OCI-LY7 (cell line): ENCODE data around the gene POLD2. TPM values are rescaled to one million over a fixed set of nuclear protein-coding genes. Genes with fewer than 3 reads are reported as not detected.

Experiments used
- BruUV-seq: library from RNA; stranded (reverse); fragments of 400-500 nt; replicated peaks from 2 replicates; lab custom pipeline; 2021; lab: Mats Ljungman, UMichigan
- CTCF ChIA-PET: fragments of 300-600 bp; sonication (Branson Sonifier 250); formaldehyde crosslinking; loops from one replicate; lab custom pipeline; 2022; ENCODE audit warnings: antibody characterized with exemption; ENCODE audit not compliant: unreplicated experiment; lab: Charles Lee
- POLR2A ChIA-PET: fragments of 300-600 bp; sonication (Branson Sonifier 250); formaldehyde crosslinking; loops from one replicate; lab custom pipeline; 2022; ENCODE audit warnings: antibody characterized with exemption; lab: Charles Lee
- DNase-seq: peaks from one replicate; pipeline ENCODE4 v3.0.0-alpha.2; 2015; ENCODE audit warnings: low spot score
- H2AFZ ChIP-seq: fragments of 200-600 bp; sonication (generic), shearing (Covaris generic); 2 replicates; pipeline ENCODE4 v1.6.1; 2014; ENCODE audit warnings: mild to moderate bottlenecking, antibody characterized with exemption, low read length, moderate library complexity
- H3K27ac ChIP-seq: fragments of 200-600 bp; sonication (generic); 2 replicates; pipeline ENCODE4 v1.5.1; 2014; ENCODE audit warnings: mixed run types, low read depth, mild to moderate bottlenecking, moderate library complexity, low read length, inconsistent platforms; ENCODE audit not compliant: poor library complexity, severe bottlenecking
- H3K36me3 ChIP-seq: fragments of 200-600 bp; sonication (generic); 2 replicates; pipeline ENCODE4 v1.6.1; 2014; ENCODE audit warnings: mild to moderate bottlenecking, antibody characterized with exemption, low read length, moderate library complexity, mixed read lengths; ENCODE audit not compliant: insufficient read depth
- H3K4me1 ChIP-seq: fragments of 200-600 bp; sonication (generic); 2 replicates; pipeline ENCODE4 v1.5.1; 2014; ENCODE audit warnings: mild to moderate bottlenecking, low read length; ENCODE audit not compliant: insufficient read depth, poor library complexity, severe bottlenecking
- H3K4me2 ChIP-seq: fragments of 200-600 bp; sonication (generic); 2 replicates; pipeline ENCODE4 v1.6.1; 2014; ENCODE audit warnings: mild to moderate bottlenecking, low read length
- H3K4me3 ChIP-seq: fragments of 200-600 bp; sonication (generic); 2 replicates; pipeline ENCODE4 v1.5.1; 2014; ENCODE audit warnings: mild to moderate bottlenecking, low read depth, low read length; ENCODE audit not compliant: poor library complexity, severe bottlenecking
- H3K79me2 ChIP-seq: fragments of 200-600 bp; sonication (generic); 2 replicates; pipeline ENCODE4 v1.6.1; 2016; ENCODE audit warnings: low read depth, mild to moderate bottlenecking, low read length, moderate library complexity, mixed read lengths; ENCODE audit not compliant: insufficient read depth
- H3K9me2 ChIP-seq: fragments of 200-600 bp; sonication (generic); 2 replicates; pipeline ENCODE4 v1.6.1; 2016; ENCODE audit warnings: mild to moderate bottlenecking, low read length, mixed read lengths; ENCODE audit not compliant: insufficient read depth
- H3K9me3 ChIP-seq: fragments of 200-600 bp; sonication (generic); 2 replicates; pipeline ENCODE4 v1.6.1; 2014; ENCODE audit warnings: mild to moderate bottlenecking, mixed run types, low read length, mixed read lengths
- H4K20me1 ChIP-seq: fragments of 200-600 bp; sonication (generic); 2 replicates; pipeline ENCODE4 v1.6.1; 2014; ENCODE audit warnings: mild to moderate bottlenecking, antibody characterized with exemption, low read length, moderate library complexity, mixed read lengths; ENCODE audit not compliant: insufficient read depth
- CTCF ChIP-seq: fragments of 200-600 bp; sonication (generic); conservative IDR thresholded peaks from 2 replicates; pipeline ENCODE4 v1.5.1; 2014; ENCODE audit warnings: mild to moderate bottlenecking, antibody characterized with exemption, low read length, moderate library complexity, mixed read lengths
- EZH2phosphoT487 ChIP-seq: fragments of 200-600 bp; sonication (generic); IDR thresholded peaks from 2 replicates; pipeline ENCODE4 v1.6.1; 2018; ENCODE audit warnings: low read depth, borderline replicate concordance, mild to moderate bottlenecking, mixed run types, antibody characterized with exemption, low read length, moderate library complexity, mixed read lengths
- intact Hi-C: fragments of 100-400 bp; cut with micrococcal nuclease; formaldehyde crosslinking; loops from one replicate; pipeline ENCODE4 v1.10.0; 2022; ENCODE audit not compliant: unreplicated experiment
- total RNA-seq, 2 experiments: library from RNA; depleted of rRNA in 1 of 2; stranded (reverse); fragments of >200 nt in 1 of 2; shearing (Covaris generic) in 1 of 2; gene quantifications; 2 replicates each; pipeline ENCODE4 v1.2.3, GENCODE V29; 2014 to 2022

The POLD2 gene
- total RNA-seq, 2 experiments from 2014 or later = 230 to 261 TPM

- Histone ChIP-seq H2AFZ (no peak overlapping the region), H3K4me2 (no peak overlapping the region), H3K36me3 (peaks cover 74% of the 10 kb centered on the region), H3K9me3 (no peaks in the 10 kb centered on the region), H3K79me2 (no peaks in the 10 kb centered on the region), H4K20me1 (no peaks in the 10 kb centered on the region), H3K27ac (no peak overlapping the region), H3K9me2 (no peaks in the 10 kb centered on the region), H3K4me3 (no peak overlapping the region), H3K4me1 (peaks cover 10% of the 10 kb centered on the region)
- TF ChIP-seq EZH2phosphoT487 = no peak
- no peak for TF ChIP-seq CTCF
- ChIA-PET POLR2A (interaction anchor here (0.5 kb wide), 1 partner anchor 38 kb away, joined by 4 read pairs; no protein-coding TSS in a partner anchor), CTCF (no interaction called here)
- intact Hi-C loops = no loop called here
- no peak for DNase-seq
- no TSS peak for BruUV-seq
Measured at GRCh38 chr7:44112997-44113763, 10.2 kb downstream of the POLD2 start.

- intact Hi-C loops = no loop called here
- Histone ChIP-seq H3K9me3 (no peaks in the 10 kb centered on the region), H2AFZ (no peak overlapping the region), H3K36me3 (peaks cover 67% of the 10 kb centered on the region), H4K20me1 (no peaks in the 10 kb centered on the region), H3K4me1 (peaks cover 10% of the 10 kb centered on the region), H3K79me2 (no peaks in the 10 kb centered on the region), H3K27ac (no peak overlapping the region), H3K4me3 (no peak overlapping the region), H3K9me2 (no peaks in the 10 kb centered on the region), H3K4me2 (no peak overlapping the region)
- CTCF ChIA-PET = no interaction called here
- POLR2A ChIA-PET = interaction anchor here (1.3 kb wide), 1 partner anchor 13 kb away, joined by 3 read pairs; no protein-coding TSS in a partner anchor
- BruUV-seq = no TSS peak
- TF ChIP-seq CTCF (no peak), EZH2phosphoT487 (no peak)
- no peak for DNase-seq
Measured at GRCh38 chr7:44112231-44112996, 10.9 kb downstream of the POLD2 start.
